H54 (cell line): ENCODE data around the gene LY6G6D.

Experiments
- DNase-seq: peaks from one replicate; pipeline ENCODE4 v3.0.0; 2011; ENCODE audit warnings: low spot score, mixed read lengths; ENCODE audit not compliant: insufficient read length
- FAIRE-seq: peaks from 3 replicates; lab custom pipeline; 2011; peaks lifted over from hg19 to GRCh38; lab: Jason Lieb, UNC
- POLR2A ChIP-seq: IDR thresholded peaks from 2 replicates; pipeline ENCODE4 v1.6.1; 2011; ENCODE audit warnings: low read depth, mild to moderate bottlenecking, low read length

LY6G6D gene

DNA sequence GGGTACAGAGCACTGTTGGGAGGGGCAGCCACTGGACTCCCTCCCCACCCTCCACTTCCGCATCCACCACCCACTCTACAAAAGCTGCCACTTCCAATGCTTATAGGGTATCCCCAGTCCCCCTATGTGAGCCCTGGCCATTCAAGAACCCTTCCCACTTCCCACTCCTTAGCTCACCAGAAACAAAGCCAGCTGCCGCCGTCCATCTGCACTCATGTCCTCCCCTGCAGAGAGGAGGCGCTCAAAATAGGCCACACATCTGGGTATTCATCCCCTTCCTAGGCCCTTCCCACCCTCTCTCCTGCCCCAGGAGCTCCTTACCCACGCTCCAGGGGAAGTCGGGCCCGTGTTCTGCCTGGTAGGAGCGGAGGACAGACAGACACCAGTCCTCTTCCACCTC is 27.8 kb upstream of the LY6G6D start:
- TF ChIP-seq POLR2A: no peak
- FAIRE-seq (no peak), DNase-seq (no peak)

DNA sequence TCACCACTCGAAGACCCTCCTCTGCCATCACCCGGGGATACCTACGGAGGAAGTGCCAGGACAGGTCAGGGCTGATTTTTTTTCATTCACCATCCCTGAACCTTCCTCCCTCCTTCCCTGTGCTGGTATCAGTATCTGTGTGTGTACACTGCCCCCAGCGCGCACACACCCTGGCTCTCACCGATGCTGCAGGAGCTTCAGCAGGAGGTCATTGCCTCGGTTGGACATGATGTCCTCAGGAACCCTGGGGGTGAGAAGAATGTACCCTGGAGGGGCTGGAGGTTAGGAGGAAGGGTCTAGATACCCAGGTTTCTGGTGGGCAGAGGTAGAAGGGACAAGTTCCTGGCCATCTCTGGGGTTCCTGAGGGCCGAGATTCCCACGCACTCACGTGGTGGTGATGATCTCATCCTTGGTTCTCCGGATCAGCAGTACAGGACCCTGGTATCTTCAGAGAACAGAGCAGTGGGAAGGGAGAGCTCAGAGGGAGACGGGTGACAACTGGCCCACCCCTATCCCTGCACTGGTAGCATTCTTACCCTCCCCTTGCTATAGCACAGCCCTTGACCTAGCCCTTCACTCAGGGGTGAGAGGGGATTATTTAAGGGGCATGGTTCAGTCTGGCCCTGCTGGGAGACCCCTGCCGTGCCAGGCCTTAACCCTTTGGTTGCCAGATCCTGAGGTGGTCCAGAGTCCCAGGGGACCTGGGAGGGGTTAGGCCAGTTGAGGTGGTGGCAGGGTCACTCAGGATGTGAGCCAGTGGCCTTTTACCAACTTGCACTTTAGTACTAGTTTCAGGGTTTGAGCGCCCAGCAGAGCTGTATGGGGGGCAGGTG is 27.1 kb upstream of the LY6G6D start:
- DNase-seq (no peak), FAIRE-seq (no peak)
- TF ChIP-seq POLR2A: no peak

DNA sequence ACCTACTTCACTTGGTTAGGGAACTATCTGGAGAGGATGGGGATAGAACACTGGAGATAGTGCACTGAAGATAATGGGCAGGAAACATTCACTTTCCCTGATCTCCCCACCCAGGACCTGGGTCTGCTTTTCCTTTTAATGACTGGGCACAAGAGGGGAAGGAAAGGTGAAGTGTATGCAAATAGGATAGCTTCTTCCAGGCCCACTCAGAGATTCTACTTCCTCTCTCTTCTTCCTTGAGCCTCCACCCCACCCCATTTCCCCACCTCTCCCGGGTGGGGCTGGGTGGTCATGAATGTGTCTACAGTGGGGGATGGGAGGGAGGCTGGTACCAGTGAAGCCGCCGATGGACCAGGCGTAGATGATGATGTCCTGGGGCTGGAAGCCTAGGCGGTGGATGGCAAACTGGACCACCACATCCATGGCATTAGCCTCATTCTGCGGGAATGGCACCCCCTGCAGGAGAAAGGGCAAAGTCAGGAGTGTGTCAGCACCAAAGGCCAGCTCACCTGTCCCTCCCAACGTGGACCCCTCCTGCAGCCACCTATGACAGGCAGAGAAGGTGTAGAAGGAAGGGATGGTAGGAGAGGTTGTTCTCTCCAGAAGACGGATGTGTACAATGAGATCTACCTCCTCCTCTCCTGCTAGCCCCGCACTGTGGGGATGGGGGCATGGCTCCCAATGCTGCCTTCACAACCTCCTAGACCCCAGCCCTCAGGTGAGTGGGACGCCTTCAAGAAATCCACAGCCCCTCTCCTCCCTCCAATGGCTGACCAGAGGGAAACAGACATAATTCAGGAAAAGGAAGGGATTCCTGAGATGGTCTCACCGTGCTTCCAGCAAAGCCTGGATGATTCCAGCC is 25.7 kb upstream of the LY6G6D start:
- FAIRE-seq (no peak), DNase-seq (no peak)

DNA sequence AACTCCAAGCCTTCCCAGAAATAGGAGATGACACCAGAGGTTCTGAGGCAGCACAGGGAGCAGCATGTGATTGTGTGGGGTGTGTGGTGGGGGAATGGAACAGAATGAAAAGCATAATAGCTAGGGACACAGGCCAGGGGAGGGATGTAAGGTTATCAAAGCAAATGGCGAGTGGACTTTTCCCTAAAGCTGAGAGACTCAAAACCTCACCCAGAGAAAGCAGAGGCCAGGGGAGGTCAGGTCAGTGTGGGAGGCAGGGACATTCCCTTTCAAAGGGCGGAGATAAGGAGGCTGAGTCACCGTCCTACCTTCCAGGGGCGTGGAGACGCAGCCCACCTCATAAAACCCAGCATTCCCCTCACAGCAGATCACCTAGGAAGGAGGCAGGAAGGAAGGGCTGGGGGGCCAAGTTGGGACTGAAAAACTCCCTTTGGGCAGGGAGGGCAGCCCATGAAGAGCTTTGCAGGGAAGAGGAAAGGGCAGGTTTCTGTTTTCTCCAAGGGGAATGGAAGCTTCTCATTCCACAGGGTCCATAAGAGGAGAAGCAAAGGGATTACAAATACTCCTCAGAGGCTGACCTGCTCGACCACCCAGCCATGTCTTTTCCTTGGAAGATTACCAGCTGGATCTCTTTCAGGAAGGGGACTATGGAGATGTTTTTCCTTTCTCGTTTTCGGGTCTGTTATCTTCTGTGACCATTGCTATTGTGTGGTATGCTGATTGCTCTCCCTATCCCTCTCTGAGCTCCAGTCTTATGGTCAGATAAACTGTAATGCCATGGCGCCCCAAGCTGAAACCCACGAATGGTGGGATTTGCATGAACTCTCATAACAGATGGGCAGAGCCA is 24.7 kb upstream of the LY6G6D start:
- FAIRE-seq (no peak), DNase-seq (no peak)
- TF ChIP-seq POLR2A: no peak

More for the DNA sequence above, 25.7 kb upstream of the LY6G6D start:
- no peak for TF ChIP-seq POLR2A

DNA sequence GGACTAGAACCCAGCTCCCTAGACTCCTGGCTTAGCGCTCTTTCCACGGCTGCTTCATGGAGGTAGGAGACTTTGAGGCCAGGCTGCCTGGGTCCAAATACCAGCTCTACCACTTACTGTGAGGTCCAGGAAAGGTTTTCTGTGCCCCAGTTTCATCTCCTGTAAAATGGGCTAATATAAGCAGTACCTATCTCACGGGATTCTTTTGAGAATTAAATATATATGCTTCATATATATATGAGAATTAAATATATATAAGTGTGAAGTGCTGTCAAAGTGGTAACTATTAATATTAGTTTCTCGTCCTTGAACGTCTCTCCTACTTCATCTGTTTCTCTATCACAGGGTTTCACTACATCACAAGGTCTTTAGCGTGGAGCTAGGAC is 24.1 kb upstream of the LY6G6D start:
- TF ChIP-seq POLR2A: no peak
- FAIRE-seq (no peak), DNase-seq (no peak)

DNA sequence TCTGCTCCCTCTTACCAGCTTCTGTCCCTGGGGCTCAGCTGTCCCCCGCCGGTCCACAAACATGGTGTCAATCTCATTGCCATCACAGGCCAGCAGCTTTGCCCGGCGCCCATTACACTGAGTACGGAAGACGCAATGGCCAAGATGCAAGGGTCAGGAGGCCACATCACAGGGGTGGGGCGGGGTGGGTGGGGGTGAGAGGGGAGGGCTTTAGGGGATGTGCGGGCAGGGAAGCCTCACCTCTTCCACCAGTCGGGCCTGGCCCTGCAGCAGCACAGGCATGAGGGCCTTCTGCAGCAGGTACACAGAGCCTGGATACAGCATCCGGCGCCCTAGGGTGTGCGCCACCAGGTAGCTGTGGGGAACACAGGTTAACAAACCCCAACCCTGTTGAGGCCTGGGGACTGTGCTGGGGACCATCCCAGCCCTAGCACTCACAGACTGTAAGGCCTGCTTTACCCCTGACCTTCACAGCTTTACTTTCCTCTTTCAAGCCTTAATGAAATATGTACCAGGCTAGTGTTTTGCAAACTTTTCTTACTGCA is 23.5 kb upstream of the LY6G6D start:
- TF ChIP-seq POLR2A: no peak
- DNase-seq: no peak
- no peak for FAIRE-seq

DNA sequence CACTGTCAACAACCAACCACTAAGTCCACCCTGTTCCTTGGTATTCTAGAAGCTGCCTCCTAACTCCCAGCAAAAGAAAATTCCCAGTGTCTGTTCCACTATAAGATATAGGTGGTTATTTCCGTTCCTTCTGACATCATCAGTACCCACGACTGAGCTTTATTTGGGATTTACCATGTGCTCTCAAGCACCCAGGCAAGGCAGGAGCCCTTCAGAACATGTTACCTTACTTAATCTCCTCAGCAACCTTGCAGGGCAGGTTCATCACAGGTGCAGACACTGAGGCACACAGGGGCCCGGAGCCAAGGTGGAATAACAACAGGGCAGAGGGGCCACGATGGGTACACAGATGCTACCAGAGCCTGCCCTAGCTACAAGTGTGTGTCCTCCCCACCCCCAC is 22.8 kb upstream of the LY6G6D start:
- DNase-seq: no peak
- TF ChIP-seq POLR2A: no peak
- no peak for FAIRE-seq

DNA sequence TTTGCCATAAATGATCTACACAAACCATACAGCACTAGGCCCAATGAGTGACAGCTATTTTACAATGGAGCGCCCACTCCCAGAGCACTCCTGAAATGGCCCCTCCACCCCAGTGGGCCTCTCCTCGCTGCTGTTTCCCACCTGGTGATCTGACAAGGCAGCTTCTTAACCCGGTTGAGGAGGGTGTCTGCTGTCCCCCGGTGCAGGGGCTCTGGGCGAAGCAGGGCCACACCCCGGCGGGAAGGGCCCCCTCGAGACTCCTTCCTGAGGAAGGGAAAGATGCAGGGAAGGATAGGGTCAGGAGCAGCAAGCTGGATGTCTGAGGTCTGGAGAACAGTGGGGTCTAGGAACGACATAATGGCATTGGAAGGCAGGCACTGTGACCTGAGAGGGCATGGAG is 22.3 kb upstream of the LY6G6D start:
- TF ChIP-seq POLR2A: no peak
- FAIRE-seq (no peak), DNase-seq (no peak)

DNA sequence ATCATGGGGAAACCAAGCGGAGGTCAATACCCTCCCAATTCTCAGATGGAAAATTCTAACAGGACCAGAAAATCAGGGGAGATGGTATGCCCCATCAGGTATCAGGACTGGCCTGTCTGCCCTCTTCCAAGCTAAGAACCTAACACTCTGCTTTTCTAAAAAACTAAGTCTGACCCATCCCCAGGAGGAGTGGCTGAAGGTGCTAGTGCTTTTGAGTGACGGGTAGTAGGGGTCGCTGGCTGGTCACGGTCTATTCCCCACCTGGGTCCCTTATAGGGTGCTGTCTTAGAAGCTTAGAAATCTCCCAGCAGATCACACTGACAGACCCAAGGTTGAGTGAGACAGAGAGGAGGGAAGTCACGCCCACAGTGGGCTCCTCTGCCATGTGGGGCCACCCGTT is 21.6 kb upstream of the LY6G6D start:
- FAIRE-seq (no peak), DNase-seq (no peak)
- no peak for TF ChIP-seq POLR2A

DNA sequence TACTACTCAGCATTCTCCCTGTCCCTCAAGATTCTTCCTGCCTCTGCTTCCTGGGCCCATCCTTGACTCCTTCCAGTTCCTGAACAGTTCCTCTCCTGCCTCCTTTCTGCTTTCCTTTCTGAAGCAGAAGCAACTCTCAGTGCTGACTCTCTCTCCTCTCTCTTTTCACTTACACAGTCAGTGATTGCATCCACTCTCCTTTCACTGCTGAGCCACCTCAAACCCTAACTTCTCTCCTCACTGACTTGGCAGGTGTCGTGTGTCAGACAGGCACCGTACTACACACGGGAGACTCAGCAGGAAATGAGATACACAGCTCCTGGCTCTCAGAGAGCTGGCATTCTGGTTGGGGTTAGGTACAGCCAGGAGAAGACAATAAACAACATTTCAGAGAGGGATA is 17.6 kb upstream of the LY6G6D start:
- FAIRE-seq: no peak
- DNase-seq: no peak
- TF ChIP-seq POLR2A: no peak

DNA sequence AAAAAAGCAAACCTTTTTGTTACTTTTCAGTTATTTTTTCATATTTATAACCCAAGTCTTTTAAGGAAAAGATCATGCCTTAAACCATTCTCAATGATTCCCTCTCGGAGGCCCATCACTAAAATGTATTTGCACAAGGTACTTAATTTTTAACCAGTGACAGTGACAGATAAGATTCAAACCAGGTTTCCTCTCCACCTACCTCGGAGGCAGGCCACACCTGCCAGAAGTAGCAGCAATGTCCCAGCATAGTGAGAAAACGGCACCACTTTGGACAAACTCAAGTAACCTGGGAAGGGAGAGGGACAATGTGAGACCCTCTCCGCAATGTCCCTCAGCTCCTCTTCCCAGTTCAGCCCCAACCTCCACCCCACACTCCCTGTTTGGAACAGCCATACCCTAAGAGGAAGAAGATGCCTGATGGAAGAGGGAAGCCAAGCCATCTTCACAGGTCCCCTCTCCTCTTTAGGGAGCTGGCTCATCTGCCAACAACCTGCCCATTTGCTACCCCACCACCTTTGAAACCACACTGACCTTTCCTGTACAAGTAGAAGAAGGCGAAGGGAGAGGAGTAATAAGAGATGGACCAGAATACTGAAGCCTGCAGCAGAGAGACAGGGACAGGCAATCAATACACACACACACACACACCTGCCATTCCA is 14.3 kb upstream of the LY6G6D start:
- TF ChIP-seq POLR2A: no peak
- FAIRE-seq (no peak), DNase-seq (no peak)

DNA sequence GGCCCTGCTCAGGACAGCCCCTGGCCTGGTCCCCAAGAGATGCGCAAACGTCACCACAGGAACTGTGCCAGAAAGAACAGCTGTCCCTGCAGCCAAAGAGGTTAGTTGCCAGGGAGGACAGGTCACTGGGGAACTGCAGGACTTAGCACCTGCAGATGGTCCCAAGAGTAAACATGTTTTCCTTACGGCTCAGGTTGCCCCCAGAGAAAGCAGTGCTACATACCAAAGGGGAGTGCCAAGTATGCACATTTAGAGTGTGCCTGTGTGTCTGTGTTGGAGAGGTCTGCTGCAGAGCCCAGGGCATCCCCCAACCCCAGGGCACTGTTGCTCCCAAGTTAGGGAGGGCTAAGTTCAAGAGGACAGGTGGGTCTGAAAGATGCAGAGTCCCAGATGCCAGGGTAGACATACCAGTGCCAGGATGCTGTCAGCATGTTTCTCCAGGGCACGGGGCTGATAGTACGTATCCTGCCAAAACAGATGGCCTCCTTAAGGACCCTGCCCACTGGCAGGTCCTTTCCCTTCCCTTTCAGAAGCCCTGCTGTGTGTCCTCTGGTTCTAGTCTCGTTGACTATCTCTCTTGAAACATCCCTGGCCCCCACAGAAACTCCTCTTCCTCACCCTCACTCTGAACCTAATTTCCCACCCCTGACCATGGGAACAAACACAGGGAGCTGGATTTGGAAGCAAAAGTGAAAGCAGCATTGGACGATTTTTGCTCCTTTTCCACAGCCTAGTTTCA is 13.3 kb upstream of the LY6G6D start:
- DNase-seq (no peak), FAIRE-seq (no peak)
- TF ChIP-seq POLR2A: no peak

DNA sequence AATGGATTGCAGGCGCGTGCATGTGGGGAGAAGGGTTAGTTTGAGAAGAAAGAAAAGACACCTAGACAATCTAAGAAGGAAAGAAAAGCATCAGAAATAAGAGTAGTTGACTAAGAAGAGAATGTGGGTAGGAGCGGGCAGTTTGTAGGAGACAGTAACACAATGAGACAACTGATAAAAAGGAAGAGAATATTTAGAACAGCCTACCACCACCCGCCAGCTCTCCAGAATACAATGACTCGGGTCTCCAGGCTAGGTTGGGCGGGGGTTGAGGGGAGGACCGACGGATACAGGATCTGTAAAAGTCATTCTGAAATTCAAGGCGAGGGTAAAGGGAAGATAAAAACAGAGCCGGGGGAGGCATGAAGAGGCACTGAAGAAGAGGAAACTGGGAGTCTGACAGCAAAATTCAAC is 12.7 kb upstream of the LY6G6D start:
- no peak for DNase-seq
- FAIRE-seq: no peak
- TF ChIP-seq POLR2A: no peak
